Hematopoietic multipotent progenitor cell treated with erythropoietin and hydrocortisone succinate and interleukin-3 and kit ligand, for 8 days (in vitro differentiated cells): ENCODE measurements around the gene TMEM169.
"Not testable (repeated sequence)": the region's sequence is repeated elsewhere in the genome, so short reads cannot be mapped to it uniquely, and the experiment has no call there.

Experiments used
- DNase-seq: peaks from one replicate; pipeline ENCODE4 v3.0.0-alpha.2; 2015

The TMEM169 gene

DNA sequence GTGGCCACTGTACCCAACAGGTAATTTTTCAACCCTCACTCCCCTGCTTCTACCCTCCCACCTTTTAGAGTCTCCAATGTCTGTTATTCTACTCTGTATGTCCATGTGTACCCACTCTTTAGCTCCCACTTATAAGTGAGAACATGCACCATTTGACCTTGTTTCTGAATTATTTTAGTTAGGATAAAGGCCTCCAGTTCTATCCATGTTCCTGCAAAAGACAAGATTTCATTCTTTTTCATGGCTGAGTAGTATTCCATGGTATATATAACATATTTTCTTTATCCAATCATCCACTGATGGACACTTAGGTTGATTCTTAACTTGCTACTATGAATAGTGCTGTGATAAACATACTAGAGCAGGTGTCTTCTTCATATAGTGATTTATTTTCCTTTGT, 9.2 kb upstream of the TMEM169 start:
- DNase-seq, result no peak

- DNase-seq, result peak; percentile 27
Observed at GRCh38 chr2:216073773-216074172, 7.9 kb upstream of the TMEM169 start.

GRCh38 chr2:216074380-216074779, 7.3 kb upstream of the TMEM169 start:
- DNase-seq, result no peak

- DNase-seq, result no peak
Observed at GRCh38 chr2:216074794-216075193, 6.9 kb upstream of the TMEM169 start.

DNA sequence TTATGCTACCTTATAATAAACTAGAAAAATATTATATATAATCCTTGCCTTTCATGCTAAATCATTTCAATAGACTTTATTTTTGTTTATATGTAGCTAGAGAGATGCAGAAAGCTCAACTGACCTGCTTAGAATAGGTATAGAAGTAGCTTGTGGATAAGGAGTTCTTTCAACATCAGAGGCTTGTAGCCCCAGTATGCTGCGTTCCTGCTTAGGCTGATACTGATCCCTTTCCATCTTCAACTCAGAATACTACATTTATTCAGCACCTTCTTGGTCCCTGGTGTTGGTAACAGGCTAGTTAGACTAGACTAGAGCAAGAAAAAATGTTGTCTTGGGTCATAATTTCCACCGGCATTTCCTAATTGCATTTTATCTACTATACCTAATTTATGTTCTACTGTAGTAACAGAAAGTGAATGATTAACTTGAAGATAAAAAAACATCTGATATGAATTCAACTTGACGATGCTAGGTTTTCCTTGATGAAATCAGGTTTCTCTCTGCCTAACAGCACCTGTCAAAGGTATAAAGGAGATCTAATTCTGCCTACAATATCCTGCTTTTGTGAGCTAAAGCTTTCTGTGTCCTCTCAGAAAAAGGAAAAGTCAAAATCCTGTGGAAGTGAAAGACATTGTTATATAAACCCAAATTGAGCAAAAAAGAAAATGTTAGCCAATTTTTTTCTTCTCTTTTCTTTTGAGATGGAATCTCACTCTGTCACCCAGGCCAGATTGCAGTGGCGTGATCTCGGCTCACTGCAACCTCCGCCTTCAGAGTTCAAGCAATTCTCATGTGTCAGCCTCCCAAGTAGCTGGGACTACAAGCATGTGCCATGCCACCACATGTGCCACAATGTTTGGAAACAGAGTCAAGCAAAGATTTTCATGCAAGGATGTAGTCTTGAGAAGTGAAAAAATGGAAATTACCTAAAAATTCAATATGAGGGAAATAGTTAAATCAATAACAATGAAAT, 5.9 kb upstream of the TMEM169 start:
- DNase-seq, result no peak

DNA sequence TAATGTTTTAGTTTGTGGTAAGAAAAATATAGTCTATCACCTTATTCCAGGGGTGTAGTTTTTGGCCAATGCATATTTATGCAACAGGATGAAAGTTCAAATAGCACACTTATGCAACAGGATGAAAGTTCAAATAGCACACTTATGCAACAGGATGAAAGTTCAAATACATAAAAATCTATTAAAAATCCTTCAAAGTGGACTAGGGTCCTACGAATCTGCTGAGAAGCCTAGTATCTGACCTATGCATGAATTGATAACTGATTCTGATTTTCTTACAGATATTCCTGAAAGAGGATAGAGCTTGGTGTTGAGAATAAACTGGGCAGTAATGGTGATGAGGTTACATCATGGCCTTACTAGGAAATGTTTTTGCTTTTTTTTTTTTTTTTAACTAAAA, 2.9 kb upstream of the TMEM169 start:
- no peak for DNase-seq

- not testable (repeated sequence) for DNase-seq
Observed at GRCh38 chr2:216080048-216080447, 1.7 kb upstream of the TMEM169 start.

GRCh38 chr2:216081012-216081411, 707 bp upstream of the TMEM169 start:
- DNase-seq, result no peak

DNA sequence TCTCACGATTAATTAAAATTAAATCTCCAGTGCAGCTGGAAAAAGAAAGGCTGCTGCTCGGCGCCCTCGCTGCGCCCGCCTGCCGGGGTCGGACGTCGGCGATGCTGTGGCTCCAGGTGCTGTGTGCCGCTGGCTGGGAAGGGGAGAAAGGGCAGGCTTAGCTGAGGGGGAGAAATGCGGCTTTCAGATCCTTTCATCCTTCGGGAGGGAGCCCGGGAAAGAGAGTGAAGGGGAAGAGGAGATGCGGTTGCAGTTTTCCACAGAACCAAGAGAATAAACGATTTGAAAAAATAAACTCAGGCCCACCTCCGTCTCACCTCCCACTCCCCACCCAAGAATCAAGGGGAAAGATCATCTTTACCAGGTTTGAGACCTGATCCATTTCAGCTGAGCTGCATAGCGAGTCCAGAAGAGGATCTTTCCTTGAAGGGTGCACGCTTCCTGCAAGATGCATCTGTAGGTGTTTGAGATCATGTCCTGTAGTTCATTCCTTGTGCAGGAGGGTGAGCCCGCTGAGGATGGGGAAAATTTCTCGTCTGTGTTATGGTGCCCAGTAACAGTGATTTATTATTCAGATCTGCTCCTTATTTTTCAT, 495 bp downstream of the TMEM169 start:
- no peak for DNase-seq

DNA sequence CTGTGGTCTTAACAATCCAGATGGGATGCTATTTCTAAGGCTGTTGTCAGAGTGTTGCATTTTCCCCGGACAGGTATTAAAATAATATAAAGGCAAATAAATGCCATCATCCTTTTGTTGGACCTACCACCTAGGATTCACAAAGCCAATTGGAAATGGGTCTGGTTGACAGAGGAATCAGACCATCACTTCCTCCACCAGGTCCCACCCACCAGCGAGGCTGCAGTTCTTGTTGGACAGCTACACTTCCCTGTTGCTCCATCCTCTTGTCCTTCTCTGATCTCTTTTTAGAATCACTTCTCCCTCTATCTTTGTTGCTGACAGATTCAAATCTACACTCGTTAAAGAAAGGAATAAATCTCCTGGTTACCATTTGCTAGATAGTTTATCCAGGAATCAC, 1.1 kb downstream of the TMEM169 start:
- DNase-seq, result no peak

DNA sequence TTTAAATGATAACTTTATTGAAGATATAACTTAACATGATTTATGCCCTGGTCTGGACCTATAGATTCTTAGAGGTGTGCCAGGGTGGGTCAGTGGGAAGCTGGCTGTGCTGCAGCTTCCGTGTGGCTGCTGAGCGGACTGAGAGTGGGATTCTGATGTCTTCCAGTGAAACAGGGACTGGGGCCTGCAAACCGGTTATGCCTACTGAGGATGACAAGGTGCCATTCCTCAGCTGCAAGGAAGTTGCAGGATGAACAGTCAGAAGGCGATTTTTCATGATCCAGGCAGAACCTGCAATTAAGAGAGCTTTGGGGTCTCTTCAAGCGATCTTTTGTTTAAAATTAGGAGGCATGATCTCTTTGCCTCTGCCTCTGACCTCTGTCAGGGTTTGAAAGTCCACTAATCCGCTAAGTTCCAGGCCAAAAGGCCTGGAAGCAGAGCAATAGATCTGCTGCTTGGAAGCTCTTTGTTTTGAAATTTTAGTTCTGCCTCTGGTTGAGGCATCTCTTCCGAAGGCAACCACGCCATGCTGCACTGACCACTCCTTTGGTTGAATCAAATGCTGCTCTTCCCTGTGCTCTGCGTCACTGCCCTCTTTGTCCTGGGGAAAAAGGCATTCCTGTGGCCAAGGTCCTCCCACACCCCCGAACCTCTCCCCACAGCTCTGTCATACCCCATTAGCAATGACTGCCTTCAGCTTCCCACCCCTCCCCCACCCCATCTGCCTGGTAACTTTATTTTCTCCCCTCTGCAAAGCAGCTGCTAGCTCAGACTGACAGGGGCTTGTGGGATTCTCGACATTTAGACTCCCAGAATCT, 2.0 kb downstream of the TMEM169 start:
- DNase-seq, result no peak

DNA sequence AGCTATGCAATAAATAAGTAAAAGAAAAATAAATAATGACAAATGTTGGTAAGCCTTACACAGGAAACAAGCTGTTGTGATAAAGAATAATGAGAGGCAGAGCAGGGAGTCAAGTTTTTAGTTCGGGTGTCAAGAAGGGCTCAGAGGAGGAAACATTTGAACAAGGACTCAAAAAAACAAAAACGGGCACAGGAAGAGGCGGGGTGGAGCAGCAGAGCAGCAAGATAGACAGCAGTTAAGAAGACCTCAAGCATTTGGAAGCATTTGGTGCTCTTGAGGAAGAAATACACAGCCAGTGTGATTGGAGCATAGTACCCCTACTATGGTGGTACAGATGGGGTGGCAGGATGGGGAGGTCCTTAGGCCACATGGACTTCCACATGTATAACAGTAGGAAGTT, 2.8 kb downstream of the TMEM169 start:
- peak; percentile 50 for DNase-seq

GRCh38 chr2:216086207-216086893, 4.6 kb downstream of the TMEM169 start:
- no peak for DNase-seq

DNA sequence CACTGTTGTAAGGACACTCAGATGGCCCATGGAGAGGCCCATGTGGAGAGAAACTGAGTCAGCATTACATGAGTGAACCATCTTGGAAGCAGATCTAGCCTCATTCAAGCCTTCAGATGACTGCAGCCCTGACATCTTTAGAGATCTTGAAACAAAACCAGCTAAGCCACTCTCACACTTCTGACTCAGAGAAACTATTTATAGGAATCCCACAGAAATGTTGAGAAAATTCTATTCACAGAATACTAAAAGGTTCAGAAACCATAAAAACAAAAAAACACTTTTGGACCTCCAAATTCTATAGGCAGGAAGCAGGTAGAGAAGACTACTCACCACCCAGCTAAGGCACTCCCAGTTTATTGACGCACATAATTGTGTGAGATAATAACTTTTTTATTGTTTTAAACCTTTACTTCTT, 8.7 kb downstream of the TMEM169 start:
- DNase-seq, result no peak

- DNase-seq, result no peak
Observed at GRCh38 chr2:216092646-216093045, 10.9 kb downstream of the TMEM169 start.

GRCh38 chr2:216094701-216095100, 13.0 kb downstream of the TMEM169 start:
- DNase-seq, result no peak

DNA sequence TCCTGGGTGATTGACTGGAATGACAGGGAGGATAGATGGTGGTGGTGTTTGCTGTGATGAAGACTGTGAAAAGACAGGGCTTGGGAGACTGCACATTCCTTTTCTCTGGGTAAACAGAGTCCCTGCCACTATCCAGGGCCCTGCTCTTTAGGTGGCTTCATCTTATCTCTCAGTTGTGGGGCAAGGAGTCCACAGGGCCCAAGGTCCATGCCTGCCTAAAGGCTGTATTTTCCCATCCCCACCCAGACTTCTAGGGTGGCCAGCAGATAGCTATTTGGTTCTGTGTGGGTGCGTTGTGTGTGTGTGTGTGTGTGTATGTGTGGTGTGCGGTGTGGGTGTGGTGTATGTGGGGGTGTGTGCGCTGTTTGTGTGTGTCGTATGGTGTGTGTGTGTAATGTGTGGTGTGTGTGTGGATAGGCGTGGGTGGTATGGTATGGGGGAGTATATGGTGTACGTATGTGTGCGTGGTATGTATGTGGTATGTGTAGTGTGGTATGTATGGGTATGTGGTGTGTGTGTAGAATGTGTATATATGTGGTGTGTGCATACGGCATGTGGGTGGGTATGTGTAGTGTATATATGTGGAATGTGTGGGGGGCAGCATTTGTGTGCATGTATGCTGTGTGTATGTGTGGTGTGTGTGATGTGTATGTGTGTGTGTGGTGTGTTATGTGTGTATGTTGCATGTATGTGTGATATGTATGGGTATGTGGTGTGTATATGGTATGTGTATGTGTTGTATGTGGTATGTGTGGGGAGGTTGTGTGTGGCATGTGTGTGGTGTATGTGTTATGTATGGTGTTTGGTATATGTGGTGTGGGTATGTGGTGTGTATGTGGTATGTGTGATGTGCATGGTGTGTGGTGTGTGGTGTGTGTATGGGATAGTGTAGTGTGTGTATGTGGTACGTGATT, 17.0 kb downstream of the TMEM169 start:
- DNase-seq, result no peak

GRCh38 chr2:216101109-216101508, 19.4 kb downstream of the TMEM169 start:
- DNase-seq, result no peak

DNA sequence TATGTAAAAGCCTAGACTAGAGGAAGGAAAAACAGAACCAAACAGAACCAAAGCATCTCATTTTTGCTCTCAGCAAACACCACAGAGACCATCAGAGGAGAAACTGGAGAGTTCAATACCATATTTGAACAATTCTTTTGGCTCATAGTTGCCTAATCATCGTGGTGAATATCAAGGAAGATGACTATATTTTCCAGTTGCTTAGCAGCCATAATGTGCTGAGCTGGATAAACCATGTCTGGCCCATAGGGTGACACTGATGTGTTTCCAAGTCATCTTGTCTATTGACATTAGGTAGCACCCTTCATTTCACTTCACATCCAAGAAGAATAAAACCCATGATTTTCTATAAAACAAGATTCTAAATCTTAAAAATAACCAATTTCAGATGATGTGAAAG, 21.5 kb downstream of the TMEM169 start:
- no peak for DNase-seq

DNA sequence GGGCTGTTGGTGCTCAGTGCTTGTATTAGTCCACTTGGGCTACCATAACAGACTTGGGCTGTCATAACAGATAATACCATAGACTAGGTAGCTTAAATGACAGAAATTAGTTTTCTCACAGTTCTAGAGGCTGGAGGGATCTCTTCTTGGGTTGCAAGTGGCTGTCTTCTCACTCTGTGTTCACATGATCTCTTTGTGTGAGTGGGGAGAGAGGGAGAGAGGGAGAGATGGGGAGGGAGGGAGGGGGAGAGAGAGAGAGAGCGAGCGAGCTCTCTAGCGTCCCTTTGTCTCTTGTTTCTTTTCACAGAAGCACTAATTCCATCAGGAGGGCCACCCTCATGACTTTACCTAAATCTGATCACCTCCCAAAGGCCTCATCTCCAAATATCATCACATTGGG, 23.0 kb downstream of the TMEM169 start:
- no peak for DNase-seq

DNA sequence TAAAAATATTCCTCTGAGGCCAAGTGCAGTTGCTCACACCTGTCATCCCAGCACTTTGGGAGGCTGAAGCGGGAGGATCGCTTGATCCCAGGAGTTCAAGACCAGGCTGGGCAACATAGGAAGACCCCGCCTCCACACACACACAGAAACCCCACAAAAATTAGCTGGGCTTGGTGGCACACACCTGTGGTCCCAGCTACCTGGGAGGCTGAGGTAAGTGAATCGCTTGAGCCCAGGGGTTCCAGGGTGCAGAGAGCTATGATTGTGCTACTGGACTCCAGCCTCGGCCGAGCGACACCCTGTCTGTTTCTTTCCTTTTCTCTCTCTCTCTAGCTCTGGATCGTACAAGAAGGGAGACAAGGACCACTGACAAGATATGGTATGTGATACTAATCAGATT, 25.6 kb downstream of the TMEM169 start:
- no peak for DNase-seq

DNA sequence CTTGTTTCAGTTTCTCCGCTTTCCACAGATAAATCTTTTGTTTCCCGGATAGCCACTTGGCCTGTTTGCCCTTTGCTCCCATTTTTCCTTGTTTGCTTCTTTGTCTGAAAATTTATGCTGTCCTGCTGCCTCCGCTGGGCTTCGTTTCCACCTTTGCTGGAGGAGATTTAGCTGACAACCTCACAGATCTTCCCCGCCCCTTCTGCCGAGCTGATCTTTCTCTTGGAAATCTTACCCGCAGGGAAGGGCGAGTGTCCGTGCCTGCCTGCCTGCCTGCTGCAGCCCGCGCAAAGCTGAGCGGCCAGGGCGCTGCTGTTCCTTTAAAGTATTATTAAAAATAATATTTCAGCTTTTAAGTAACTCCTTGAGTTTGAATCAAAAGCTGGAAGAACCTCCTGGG, 26.0 kb downstream of the TMEM169 start:
- no peak for DNase-seq
